ENCODE measurements around the gene SLC44A3. TPM values are rescaled to one million over a fixed set of nuclear protein-coding genes. Genes with fewer than 3 reads are reported as not detected.

SLC44A3 gene
- total and polyA plus RNA-seq, 9 of the 15 experiments (the other 6 are each of a cell fraction or from before 2014, with no cell fraction given) = not detected

DNA sequence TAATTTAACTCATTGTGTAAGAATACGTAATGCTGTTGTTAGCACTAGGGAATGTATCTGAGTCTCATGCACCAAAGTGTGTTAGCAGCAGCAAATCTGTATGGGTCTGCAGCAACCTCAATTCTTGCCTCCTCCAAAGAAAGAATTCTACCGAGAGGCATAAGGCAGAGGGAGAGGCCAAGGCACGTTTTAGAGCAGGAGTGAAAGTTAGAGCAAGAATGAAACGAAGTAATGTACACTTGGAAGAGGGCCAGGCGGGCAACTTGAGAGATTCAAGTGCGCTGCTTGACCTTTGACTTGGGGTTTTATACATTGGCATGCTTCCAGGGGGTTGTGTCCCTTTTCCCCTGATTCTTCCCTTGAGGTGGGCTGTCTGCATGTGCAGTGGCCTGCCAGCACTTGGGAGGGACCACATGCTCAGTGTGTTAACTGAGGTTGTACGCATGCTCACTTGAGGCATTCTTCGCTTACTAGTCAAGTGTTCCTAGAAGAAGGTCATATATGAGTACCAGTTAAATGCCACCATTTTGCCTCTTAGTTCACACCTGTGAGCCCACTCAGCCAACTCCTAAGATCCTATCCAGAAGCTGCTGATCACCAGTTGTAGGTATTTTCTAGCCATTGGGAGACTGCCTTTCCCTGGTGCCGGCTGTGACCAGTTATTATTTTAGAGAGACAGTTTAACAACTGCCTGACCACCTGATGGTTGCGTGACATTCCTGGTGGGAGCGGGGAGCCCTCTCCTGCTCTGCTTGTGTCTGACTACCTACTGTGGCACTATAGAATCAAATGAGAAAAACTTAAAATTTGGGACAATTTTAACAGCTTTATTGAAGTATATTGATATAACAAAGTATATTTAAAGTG lies 109.4 kb downstream of the SLC44A3 start:
- no peaks in the 10 kb centered on the region for H3K36me3 ChIP-seq (ENCODE audit: control insufficient read depth, insufficient read depth, low read length)
- no peak overlapping the region for H3K9ac ChIP-seq (ENCODE audit: insufficient read depth in 1 of 2, low read depth in 2 of 2, low read length in 2 of 2)
- no peaks in the 10 kb centered on the region for H3K9me3 ChIP-seq (replicated peaks; ENCODE audit: control insufficient read depth, insufficient read depth, low read depth, low read length)
- DNase-seq (ENCODE audit: extremely low read depth in 1 of 4, low spot score in 3 of 4) = no peak
- H3K4me2 ChIP-seq (ENCODE audit: insufficient read depth, low read length) = no peak overlapping the region
- H3K4me1 ChIP-seq (replicated peaks in 1 of 2; ENCODE audit: control insufficient read depth in 2 of 2, insufficient read depth in 2 of 2, low read length in 2 of 2) = peaks cover 0 to 15% of the 10 kb centered on the region in 2 experiments; a peak in 2 of 5 replicates
- H4K20me1 ChIP-seq (replicated peaks; ENCODE audit: control insufficient read depth, insufficient read depth, low read length) = no peaks in the 10 kb centered on the region
- no peak for FAIRE-seq
- 15% methylated on average over 11 of the region's 11 CpGs for WGBS (ENCODE audit: insufficient coverage, low coverage, missing lambda C conversion rate)
- H3K9me1 ChIP-seq (ENCODE audit: control insufficient read depth, insufficient read depth, low read length) = no peaks in the 10 kb centered on the region
- H3K79me2 ChIP-seq (ENCODE audit: control insufficient read depth, insufficient read depth, low read length) = no peaks in the 10 kb centered on the region
- POLR2A ChIA-PET = no interaction called here
- intact Hi-C loops (cut with micrococcal nuclease) = no loop called here
- no peak overlapping the region for H3K27ac ChIP-seq (ENCODE audit: extremely low read depth, low read depth, low read length)
- no TSS peak for BruUV-seq (replicated peaks)
- TF ChIP-seq NFIC (IDR thresholded peaks at IDR 0.05) = peak; percentile 42
- no peak for TF ChIP-seq ZNF408 (CRISPR knock-in tag; IDR thresholded peaks at IDR 0.05; ENCODE audit: low read depth)
- no peak overlapping the region for H2AFZ ChIP-seq (ENCODE audit: low read depth, low read length)
- peaks cover 12 to 25% of the 10 kb centered on the region in 2 experiments; a peak in 3 of 5 replicates for H3K27me3 ChIP-seq (ENCODE audit: control insufficient read depth in 2 of 2, insufficient read depth in 2 of 2, low read length in 2 of 2)
- CTCF ChIA-PET (ENCODE audit: low intra/inter-chr PET ratio) = no interaction called here
- ATAC-seq = no peak
- in situ Hi-C loops (cut with MboI) = no loop called here
- no peak overlapping the region for H3K4me3 ChIP-seq

DNA sequence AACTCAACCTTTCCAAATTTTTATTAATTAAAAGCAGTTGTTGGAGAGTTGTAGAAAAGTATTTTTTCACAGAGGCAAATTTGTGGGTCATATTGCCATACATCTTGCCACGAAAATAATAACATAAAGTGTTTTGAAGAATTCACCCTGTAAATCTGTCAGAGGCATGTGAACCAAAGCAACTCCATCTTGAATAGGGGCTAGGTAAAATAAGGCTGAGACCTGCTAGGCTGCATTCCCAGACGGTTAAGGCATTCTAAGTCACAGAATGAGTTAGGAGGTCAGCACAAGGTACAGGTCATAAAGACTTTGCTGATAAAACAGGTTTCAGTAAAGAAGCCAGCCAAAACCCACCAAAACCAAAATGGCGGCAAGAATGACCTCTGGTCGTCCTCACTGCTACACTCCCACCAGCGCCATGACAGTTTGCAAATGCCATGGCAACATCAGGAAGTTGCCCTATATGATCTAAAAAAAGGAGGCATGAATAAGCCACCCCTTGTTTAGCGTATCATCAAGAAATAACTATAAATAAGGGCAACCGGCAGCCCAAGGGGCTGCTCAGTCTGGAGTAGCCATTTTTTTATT lies 111.2 kb downstream of the SLC44A3 start:
- no peak overlapping the region for H3K27ac ChIP-seq (ENCODE audit: extremely low read depth, low read depth, low read length)
- in situ Hi-C loops (cut with MboI) (no loop called here), intact Hi-C loops (cut with micrococcal nuclease) (no loop called here)
- WGBS (ENCODE audit: insufficient coverage, low coverage, missing lambda C conversion rate) = 21% methylated on average over 7 of the region's 7 CpGs
- no peak overlapping the region for H3K9ac ChIP-seq (ENCODE audit: insufficient read depth in 1 of 2, low read depth in 2 of 2, low read length in 2 of 2)
- peaks cover 3 to 14% of the 10 kb centered on the region in 2 experiments; a peak in 3 of 5 replicates for H3K27me3 ChIP-seq (ENCODE audit: control insufficient read depth in 2 of 2, insufficient read depth in 2 of 2, low read length in 2 of 2)
- POLR2A ChIA-PET = no interaction called here
- no peak for ATAC-seq
- DNase-seq (ENCODE audit: extremely low read depth in 1 of 4, low spot score in 3 of 4) = no peak
- H4K20me1 ChIP-seq (replicated peaks; ENCODE audit: control insufficient read depth, insufficient read depth, low read length) = no peaks in the 10 kb centered on the region
- no peaks in the 10 kb centered on the region for H3K9me3 ChIP-seq (replicated peaks; ENCODE audit: control insufficient read depth, insufficient read depth, low read depth, low read length)
- H3K36me3 ChIP-seq (ENCODE audit: control insufficient read depth, insufficient read depth, low read length) = no peaks in the 10 kb centered on the region
- peaks cover 0 to 12% of the 10 kb centered on the region in 2 experiments; a peak in 1 of 5 replicates for H3K4me1 ChIP-seq (replicated peaks in 1 of 2; ENCODE audit: control insufficient read depth in 2 of 2, insufficient read depth in 2 of 2, low read length in 2 of 2)
- no peaks in the 10 kb centered on the region for H3K9me1 ChIP-seq (ENCODE audit: control insufficient read depth, insufficient read depth, low read length)
- no peak for FAIRE-seq
- no TSS peak for BruUV-seq (replicated peaks)
- H3K4me3 ChIP-seq = no peak overlapping the region
- peak overlapping the region; percentile 54; the same call in 1 of the 2 replicates for H2AFZ ChIP-seq (ENCODE audit: low read depth, low read length)
- no peak overlapping the region for H3K4me2 ChIP-seq (ENCODE audit: insufficient read depth, low read length)
- CTCF ChIA-PET (ENCODE audit: low intra/inter-chr PET ratio) = no interaction called here
- H3K79me2 ChIP-seq (ENCODE audit: control insufficient read depth, insufficient read depth, low read length) = no peaks in the 10 kb centered on the region
- TF ChIP-seq ZNF57 (CRISPR knock-in tag; IDR thresholded peaks at IDR 0.05) = no peak
- TF ChIP-seq TCF7L2 (IDR thresholded peaks at IDR 0.05; ENCODE audit: low read depth, low read length) = no peak
- no peak for TF ChIP-seq MCM5 (IDR thresholded peaks at IDR 0.05; ENCODE audit: low read depth)
- no peak for TF ChIP-seq ILK (tag; IDR thresholded peaks at IDR 0.05; ENCODE audit: borderline replicate concordance, low read depth)
- peak in 1 of 3 experiments; percentile 60 for TF ChIP-seq YY1 (IDR thresholded peaks at IDR 0.05; ENCODE audit: borderline replicate concordance in 1 of 3, control insufficient read depth in 1 of 3, extremely low read depth in 1 of 3, insufficient read depth in 3 of 3, insufficient read length in 1 of 3, insufficient replicate concordance in 2 of 3, low read depth in 1 of 3, low read length in 2 of 3)
- peak; percentile 82; the same call in 1 of the 2 replicates for TF ChIP-seq HDAC8 (tag; IDR thresholded peaks at IDR 0.05)
- TF ChIP-seq TEAD4 (IDR thresholded peaks at IDR 0.05; ENCODE audit: low read length) = no peak
- TF ChIP-seq TEAD4 (CRISPR knock-in tag; IDR thresholded peaks at IDR 0.05; ENCODE audit: borderline replicate concordance) = no peak
- TF ChIP-seq, protein P1, sequence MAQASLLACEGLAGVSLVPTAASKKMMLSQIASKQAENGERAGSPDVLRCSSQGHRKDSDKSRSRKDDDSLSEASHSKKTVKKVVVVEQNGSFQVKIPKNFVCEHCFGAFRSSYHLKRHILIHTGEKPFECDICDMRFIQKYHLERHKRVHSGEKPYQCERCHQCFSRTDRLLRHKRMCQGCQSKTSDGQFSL (CRISPR knock-in tag; IDR thresholded peaks at IDR 0.05) = no peak
- TF ChIP-seq, protein P1 (tag; IDR thresholded peaks at IDR 0.05) = peak in 1 of 2 experiments; percentile 88; a peak in 2 of 4 replicates

All from K562 (cell line).